Posterior vena cava (tissue), 2 donors: ENCODE measurements around the gene ASIC3. TPM values are rescaled to one million over a fixed set of nuclear protein-coding genes. Genes with fewer than 3 reads are reported as not detected.
"Not testable (repeated sequence)": the region's sequence is repeated elsewhere in the genome, so short reads cannot be mapped to it uniquely, and the experiment has no call there.

ENCODE experiments used
- DNase-seq: peaks from one replicate; pipeline ENCODE4 v3.0.0-alpha.2; 2020; ENCODE audit warnings: low spot score
- intact Hi-C, 2 donors: fragments of 100-400 bp; cut with DNase I; formaldehyde crosslinking; loops; one replicate each; pipeline versions ENCODE4 v1.14.1 to v1.14.2; 2022 to 2023
- total RNA-seq, 2 donors: library from RNA; stranded (reverse); fragmentation: NEBNext Ultra II Directional; extraction: Animal tissue kit (Norgen Biotek cat#: 25700); gene quantifications; one replicate each; pipeline ENCODE4 v1.2.1, GENCODE V29; 2021
- donor health status: DM: yes; HTN: yes; CAD: no.
- donor health status: DM: yes; HTN: yes; CAD: no.

ASIC3 gene
- total RNA-seq, 2 donors from 2014 or later = 1.4 to 1.5 TPM

DNA sequence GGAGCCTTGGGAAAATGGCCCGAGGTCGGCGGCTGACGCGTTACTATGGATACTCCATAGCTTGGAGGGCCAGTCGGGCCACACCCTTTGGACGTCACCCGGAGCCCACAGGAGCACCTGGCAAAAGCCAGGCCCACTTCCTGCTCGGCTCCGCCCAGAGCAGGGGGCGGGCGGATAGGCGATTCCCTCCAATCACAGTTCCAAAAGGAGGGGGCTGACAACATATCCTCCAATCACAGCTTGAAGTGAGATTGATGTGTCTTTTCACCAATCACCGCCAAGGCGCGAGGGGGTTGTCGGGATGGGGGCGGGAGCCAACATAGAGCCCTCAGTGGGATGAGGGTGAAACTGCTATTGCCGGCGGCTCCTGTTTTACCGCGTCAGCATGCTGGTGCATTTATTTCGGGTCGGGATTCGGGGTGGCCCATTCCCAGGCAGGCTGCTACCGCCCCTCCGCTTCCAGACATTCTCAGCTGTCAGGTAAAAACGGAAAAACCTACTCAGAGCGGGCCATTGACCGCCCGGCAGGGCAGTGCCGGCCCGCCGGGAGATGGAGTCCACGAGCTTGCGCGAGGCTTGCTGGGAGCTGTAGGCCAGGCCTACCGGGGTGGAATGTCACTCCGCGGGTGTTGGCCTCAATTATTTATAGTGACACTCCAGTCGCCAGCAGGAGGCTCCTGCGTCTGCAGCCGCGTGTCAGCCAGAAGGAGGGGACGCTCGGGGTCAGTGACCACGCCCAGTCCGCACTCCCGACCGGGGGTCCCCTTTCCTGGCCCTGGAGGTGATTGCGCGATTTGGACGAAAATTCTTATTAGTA is 20.0 kb upstream of the ASIC3 start, which contains the start of gene ABCB8:
Gene ABCB8 (plus strand): TSS at position 320 of the 817 bp plus-strand sequence. CDS start 66 bp downstream, at position 386.
- intact Hi-C loops = no loop called here
- peak; percentile 99 for DNase-seq

DNA sequence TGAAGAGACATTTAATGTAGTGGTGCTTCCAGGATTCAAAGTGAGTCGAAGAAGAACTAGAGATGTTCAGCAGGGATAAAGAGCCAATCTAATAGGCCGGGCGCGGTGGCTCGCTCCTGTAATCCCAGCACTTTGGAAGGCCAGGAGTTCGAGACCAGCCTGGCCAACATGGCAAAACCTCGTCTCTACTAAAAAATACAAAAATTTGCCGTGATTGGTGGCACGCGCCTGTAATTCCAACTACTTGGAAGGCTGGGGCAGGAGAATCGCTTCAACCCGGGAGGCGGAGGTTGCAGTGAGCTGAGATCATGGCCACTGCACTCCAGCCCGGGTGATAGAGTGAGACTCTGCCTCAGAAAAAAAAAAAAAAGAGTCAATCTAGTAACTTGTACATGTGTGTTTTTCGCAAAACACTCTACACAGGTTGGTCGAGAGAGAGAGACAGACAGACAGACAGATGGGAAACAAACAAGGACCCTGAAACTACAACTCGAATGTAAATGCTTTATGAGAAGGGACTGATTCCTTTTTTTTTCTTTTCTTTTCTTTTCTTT is 19.3 kb upstream of the ASIC3 start:
- intact Hi-C loops = no loop called here
- DNase-seq = no peak

DNA sequence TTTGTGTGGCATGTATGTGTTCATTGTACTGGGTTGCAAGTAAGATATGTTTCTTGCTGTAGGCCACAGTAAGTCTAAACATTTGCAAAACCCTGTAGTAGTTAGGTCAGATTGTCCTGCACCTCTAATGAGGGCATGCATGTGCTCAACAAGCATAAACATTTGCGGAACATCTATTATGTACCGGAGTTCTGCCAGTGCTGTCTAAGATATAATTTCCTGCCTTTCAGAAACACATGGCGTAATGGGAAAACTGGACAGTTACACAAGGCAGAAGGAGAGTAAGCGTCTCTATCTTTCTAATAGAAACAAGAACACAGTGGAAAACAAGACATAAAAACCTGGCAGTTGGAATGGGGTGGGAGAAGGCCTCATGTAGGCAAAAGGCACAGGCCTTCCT is 17.3 kb upstream of the ASIC3 start:
- intact Hi-C loops = no loop called here
- DNase-seq = no peak

DNA sequence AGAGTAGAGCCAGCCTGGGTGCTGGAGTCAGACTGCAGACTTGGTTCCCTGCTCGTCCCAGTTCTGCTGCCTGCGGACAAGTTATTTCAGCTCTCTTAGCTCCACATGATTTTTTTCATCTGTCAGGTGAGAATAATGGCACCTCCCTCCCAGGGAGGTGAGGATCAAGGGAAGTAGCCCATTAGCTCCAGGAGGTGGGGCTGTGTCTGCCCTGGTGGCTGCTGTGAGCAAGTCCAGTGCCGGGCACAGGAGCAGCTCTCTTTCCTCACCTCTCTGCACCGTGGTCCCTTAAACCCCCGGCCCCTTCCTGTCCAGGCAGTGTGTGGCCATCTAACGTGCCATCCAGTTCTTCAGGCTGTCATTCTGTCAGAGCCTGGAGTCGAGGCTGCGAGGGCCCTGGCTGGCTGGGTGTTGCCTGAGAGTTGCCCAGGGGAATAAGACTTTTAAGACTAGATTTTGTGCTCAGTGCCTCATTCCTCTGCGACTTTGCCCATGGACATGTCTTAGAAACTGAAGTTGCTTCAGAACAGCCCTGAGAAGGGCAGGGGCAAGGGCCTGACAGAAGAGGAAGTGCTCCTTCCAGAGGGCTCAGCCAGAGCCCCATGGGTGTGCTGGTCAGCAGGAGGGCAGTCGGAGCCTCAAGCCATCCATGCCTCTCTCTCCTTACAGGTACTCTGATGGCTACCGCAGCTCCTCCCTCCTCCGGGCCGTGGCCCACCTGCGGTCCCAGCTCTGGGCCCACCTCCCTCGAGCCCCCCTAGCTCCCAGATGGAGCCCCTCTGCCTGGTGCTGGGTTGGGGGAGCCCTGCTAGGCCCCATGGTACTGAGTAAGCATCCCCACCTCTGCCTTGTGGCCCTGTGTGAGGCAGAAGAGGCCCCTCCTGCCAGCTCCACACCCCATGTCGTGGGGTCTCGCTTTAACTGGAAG is 15.1 kb upstream of the ASIC3 start:
- DNase-seq = no peak
- intact Hi-C loops = no loop called here

DNA sequence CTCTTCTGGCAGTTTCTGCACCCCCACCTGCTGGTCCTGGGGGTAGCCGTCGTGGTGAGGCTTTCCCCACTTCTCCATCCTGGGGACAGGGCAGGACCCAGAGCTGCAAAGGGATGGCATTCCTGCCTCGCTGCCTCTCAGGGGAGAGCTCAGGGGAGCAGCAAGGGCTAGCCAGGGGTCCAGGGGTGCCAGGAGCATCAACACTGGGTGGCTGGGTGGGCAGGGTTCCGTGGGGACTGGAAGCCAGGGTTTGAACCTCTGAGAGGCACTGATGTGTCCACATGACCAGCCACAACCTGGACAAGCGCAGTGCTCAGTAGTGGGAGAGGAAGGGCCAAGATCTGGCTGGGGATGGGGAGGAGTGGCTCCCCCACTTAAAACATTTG is 14.5 kb upstream of the ASIC3 start:
- no peak for DNase-seq
- intact Hi-C loops = no loop called here

DNA sequence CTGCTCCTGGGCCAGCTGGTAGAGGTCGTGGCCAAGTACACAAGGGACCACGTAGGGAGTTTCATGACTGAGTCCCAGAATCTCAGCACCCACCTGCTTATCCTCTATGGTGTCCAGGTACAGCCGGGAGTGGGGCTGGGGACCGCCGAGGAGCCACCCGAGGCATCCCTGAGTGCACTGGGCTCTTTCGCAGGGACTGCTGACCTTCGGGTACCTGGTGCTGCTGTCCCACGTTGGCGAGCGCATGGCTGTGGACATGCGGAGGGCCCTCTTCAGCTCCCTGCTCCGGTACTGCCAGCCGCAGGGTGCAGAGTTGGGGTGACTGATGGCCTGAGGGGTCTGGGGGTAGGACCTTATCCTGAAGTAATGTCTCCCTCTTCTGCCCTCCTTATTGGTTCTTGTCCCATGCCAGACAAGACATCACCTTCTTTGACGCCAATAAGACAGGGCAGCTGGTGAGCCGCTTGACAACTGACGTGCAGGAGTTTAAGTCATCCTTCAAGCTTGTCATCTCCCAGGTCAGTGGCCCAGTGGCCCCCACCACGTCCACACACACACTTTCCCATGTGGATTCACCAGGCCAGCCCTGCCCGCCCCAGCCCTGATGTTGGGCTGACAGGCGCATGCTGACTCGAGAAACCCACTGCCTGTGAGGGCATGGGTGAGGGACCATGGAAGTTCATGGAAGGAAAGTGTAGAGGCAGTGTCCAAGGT is 13.9 kb upstream of the ASIC3 start:
- intact Hi-C loops = loop anchor here in 1 of 2 donors (5.0 kb wide), 1 partner anchor 78 kb away; no protein-coding TSS in a partner anchor
- DNase-seq = no peak

DNA sequence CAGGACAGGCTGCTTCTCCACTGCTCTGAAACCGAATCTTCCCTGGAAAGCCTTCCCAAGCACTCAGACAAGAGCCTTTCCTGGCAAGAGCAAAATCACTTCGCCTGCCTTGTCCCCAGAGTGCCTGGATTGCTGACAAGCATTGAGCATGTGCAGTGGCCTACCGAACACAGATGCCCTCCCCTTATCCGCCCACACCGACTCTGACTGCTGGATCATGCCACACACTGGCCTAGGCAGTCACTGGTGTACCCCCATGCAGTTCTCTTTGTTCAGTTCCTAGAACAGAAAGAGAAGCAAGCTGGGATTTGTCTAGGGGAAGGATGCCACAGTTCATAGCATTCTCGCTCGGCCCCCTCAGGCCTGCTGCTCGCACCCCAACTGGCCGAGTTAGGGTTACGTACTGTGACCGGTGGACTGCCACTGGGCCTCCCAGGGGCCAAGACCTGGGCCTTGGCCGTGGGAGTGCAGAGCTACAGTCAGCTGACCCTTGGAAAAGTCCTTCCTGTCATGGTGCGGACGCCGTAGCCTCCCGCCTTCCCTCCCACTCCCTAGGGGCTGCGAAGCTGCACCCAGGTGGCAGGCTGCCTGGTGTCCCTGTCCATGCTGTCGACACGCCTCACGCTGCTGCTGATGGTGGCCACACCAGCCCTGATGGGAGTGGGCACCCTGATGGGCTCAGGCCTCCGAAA is 13.2 kb upstream of the ASIC3 start:
- no peak for DNase-seq
- intact Hi-C loops = loop anchor here in 1 of 2 donors (5.0 kb wide), 1 partner anchor 77 kb away; no protein-coding TSS in a partner anchor

DNA sequence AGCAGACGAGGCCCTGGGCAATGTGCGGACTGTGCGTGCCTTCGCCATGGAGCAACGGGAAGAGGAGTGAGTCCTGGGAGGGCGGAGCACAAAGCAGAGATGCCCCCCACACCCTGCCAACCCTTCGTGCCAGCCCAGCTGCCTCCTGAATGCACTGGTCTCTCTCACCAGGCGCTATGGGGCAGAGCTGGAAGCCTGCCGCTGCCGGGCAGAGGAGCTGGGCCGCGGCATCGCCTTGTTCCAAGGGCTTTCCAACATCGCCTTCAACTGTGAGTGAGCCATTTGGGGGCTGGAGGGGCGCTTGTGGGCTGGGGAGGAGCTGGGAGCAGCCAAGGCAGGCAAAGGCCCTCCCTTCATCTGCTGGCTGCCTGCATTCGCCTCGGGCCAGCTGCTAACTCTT is 12.4 kb upstream of the ASIC3 start:
- intact Hi-C loops = loop anchor here in 1 of 2 donors (5.0 kb wide), 1 partner anchor 76 kb away; no protein-coding TSS in a partner anchor
- no peak for DNase-seq

DNA sequence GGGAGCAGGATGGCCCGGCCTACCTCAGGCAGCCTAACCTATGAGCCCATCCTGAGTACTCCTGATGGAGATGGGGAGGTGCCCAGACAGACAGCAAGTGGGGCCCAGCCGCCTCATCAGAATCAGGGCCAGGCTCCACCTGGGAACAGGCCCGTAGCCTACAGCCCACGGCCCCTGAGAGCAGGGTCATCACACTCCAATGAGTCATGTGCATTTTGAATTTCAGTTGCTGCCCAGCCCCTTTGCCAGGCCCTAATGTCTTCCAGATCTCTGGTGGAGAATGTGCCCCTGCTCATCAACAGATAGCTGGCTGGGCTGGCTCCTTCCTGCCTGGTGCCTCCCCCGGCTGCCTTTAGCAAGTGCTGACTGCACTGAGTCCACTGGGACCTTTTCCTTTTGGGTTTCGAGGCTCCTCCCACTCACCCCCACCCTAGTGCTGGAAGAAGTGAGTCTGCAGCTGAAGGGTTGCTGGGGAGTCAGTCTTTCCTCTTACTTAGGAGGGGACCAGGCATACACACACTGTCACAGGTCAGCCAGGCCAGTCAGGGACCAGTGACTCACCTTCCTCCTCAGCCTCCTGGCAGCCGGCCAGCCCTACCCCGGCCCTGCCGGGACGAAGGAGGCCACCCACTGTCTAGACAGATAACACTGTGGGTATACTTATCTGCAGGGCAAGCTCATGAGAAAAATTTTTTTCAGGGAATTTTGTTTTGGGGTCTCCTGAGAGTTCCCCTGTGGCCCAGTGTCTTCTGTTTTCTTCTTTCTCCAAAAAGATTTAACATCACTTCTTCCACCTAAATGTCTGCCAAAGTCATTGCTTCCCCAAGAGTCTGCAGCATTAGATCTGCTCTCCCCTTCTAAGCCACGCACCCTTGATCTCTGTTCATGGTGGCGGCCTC is 9.1 kb upstream of the ASIC3 start:
- intact Hi-C loops = loop anchor here in 1 of 2 donors (5.0 kb wide), 1 partner anchor 73 kb away; no protein-coding TSS in a partner anchor
- peak; percentile 96 for DNase-seq

DNA sequence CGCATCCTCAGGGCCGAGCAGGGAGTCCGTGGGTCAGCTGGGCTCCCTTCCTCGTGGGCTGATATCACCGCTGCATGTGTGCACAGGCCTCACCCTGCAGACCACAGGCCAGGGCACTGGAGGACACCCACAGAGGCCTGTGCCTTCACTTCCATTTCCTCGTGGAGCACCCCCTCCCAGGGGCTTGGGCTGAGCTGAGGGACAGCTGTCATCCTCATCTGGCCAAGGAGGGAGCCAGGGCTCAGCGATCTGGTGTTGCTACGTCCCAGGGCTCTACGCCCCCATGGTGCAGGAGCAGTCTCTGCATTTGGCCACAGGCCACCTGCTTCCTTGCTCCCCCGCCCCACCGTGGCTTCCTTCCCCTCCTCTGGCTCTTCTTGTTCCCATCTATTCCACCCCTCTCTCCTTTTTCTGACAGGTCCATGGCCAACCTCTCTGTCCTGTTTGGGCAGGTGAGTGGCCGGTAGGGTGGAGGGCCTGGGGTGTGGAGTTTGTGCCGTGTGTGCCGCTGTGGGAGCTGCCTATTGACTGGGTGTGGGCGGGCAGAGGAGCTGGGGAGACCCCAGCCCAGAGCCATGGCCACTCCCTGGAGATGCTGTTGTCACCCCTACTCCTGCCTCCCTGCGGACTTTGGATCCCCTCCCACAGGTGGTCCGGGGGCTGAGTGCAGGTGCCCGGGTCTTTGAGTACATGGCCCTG is 8.3 kb upstream of the ASIC3 start:
- intact Hi-C loops = loop anchor here (5.0 to 10.0 kb wide), 2 partner anchors 55 to 72 kb away; no protein-coding TSS in a partner anchor
- DNase-seq = no peak

DNA sequence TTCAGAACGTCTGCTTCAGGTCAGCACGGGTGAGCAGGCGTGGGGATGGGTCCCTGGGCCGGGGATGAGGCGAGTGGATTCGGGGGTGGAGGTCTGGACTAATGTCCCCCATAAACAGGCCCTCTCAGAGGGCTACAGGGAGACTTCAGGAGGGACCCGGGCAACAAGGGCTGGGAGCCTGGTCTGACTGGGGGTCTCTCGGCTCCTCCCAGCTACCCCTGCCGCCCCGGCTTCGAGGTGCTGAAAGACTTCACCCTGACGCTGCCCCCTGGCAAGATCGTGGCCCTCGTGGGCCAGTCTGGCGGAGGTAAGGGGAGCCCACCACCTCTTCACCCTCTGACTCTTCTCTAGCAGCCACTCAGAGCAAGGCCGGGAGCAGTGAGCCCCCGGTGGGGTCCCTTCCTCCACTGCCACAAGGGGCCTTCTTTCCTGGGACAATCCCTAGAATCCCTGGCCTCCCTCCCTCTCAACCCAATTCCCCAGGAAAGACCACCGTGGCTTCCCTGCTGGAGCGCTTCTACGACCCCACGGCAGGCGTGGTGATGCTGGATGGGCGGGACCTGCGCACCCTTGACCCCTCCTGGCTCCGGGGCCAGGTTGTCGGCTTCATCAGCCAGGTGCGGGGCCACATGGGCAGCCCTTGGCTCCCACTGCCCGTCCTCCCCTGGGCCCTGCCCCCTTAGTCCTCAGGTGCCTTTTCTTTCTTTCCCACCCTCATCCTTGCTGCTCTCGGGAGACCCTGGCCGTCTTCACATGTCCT is 7.5 kb upstream of the ASIC3 start:
- DNase-seq = no peak
- intact Hi-C loops = loop anchor here in 1 of 2 donors (10.0 kb wide), 1 partner anchor 54 kb away; no protein-coding TSS in a partner anchor

DNA sequence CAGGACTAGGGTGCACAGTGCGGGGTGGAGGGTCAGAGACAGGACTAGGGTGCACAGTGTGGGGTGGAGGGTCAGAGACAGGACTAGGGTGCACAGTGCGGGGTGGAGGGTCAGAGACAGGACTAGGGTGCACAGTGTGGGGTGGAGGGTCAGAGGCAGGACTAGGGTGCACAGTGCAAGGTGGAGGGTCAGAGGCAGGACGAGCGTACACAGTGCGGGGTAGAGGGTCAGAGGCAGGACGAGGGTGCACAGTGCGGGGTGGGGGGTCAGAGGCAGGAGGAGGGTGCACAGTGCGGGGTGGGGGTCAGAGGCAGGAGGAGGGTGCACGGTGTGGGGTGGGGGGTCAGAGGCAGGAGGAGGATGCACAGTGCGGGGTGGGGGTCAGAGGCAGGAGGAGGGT is 4.9 kb upstream of the ASIC3 start:
- intact Hi-C loops = loop anchor here in 1 of 2 donors (10.0 kb wide), 1 partner anchor 51 kb away; no protein-coding TSS in a partner anchor
- not testable (repeated sequence) for DNase-seq

DNA sequence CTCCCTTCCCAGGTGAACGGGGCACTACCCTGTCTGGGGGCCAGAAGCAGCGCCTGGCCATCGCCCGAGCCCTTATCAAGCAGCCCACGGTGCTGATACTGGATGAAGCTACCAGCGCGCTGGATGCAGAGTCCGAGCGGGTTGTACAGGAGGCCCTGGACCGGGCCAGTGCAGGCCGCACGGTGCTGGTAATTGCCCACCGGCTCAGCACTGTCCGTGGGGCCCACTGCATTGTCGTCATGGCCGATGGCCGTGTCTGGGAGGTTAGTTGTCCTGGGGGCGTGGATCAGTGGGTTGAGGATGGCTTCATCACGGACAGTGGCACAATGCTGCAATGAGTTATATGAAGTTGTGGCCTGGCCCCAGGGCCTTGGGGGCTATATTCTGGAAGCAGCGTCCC is 4.4 kb upstream of the ASIC3 start:
- intact Hi-C loops = loop anchor here in 1 of 2 donors (10.0 kb wide), 1 partner anchor 51 kb away; no protein-coding TSS in a partner anchor
- DNase-seq = no peak

DNA sequence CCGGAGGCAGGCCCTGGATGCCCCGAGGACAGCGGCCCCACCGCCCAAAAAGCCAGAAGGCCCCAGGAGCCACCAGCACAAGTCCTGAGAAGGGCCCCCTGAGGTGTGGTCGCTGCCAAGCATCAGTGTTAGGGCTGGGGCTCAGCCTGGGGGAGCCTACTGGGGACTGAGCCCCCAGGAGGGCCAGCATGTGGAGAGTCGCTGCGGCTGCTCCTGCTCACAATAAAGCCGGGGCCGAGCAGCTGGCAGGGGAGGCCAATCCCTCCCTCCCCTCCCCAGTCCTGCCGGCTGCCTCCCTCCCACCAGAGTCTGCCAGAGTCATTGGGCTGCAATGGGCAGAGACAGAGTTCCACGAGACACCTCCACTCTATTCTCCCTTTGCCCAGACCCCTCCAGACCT is 3.1 kb upstream of the ASIC3 start:
- intact Hi-C loops = loop anchor here in 1 of 2 donors (10.0 kb wide), 1 partner anchor 50 kb away; no protein-coding TSS in a partner anchor
- DNase-seq = no peak

DNA sequence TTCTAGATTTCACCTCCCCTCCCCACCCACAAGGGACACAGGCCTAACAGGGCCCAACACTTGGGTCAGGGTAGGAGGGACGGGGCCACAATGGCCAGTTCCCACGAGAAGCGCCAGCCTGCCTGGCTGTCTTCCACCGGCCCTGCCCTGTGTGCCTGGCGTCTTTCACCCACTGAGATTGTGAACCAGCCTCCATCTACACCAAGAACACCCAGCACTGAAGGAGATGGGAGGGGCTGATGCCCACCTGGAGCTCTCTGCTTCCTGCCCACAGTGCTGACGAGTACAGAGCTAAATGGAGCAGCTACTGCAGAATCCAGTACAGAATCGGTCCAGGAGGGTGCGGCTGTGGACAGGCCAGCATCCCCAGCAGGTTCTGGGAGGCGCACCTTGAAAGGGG is 2.4 kb upstream of the ASIC3 start:
- no peak for DNase-seq
- intact Hi-C loops = loop anchor here in 1 of 2 donors (10.0 kb wide), 1 partner anchor 49 kb away; no protein-coding TSS in a partner anchor
